IPS-NIHi11 (cell line): Measurements from ENCODE around the gene MOCS1.

Source experiments
- DNase-seq: peaks from one replicate; pipeline ENCODE4 v3.0.0; 2012; ENCODE audit warnings: mixed read lengths, low spot score

The MOCS1 gene

GRCh38 chr6:39948199-39948791 lies 14.0 kb upstream of the MOCS1 start:
- no peak for DNase-seq

- no peak for DNase-seq
Observed at GRCh38 chr6:39947611-39948068, 13.4 kb upstream of the MOCS1 start.

GRCh38 chr6:39945626-39946025 lies 11.4 kb upstream of the MOCS1 start:
- no peak for DNase-seq

GRCh38 chr6:39942903-39943580 lies 8.8 kb upstream of the MOCS1 start:
- DNase-seq = no peak

GRCh38 chr6:39941820-39942219 lies 7.6 kb upstream of the MOCS1 start:
- DNase-seq = no peak

GRCh38 chr6:39941138-39941537 lies 6.9 kb upstream of the MOCS1 start:
- DNase-seq = no peak

GRCh38 chr6:39938773-39939654 lies 4.8 kb upstream of the MOCS1 start:
- no peak for DNase-seq

GRCh38 chr6:39937686-39938333 lies 3.5 kb upstream of the MOCS1 start:
- DNase-seq = no peak

- DNase-seq = no peak
Observed at GRCh38 chr6:39936857-39937256, 2.6 kb upstream of the MOCS1 start.

- DNase-seq = no peak
Observed at GRCh38 chr6:39935241-39935640, 979 bp upstream of the MOCS1 start.

- DNase-seq = no peak
Observed at GRCh38 chr6:39933669-39934130, 562 bp downstream of the MOCS1 start.

GRCh38 chr6:39932386-39932910 lies 1.8 kb downstream of the MOCS1 start:
- no peak for DNase-seq

- DNase-seq = no peak
Observed at GRCh38 chr6:39931607-39932006, 2.7 kb downstream of the MOCS1 start.

GRCh38 chr6:39930540-39930939 lies 3.7 kb downstream of the MOCS1 start:
- DNase-seq = no peak

GRCh38 chr6:39929733-39930461 lies 4.4 kb downstream of the MOCS1 start:
- no peak for DNase-seq

- no peak for DNase-seq
Observed at GRCh38 chr6:39929039-39929732, 5.1 kb downstream of the MOCS1 start.

- DNase-seq = no peak
Observed at GRCh38 chr6:39927159-39927558, 7.1 kb downstream of the MOCS1 start.

- no peak for DNase-seq
Observed at GRCh38 chr6:39926668-39927067, 7.6 kb downstream of the MOCS1 start.

- no peak for DNase-seq
Observed at GRCh38 chr6:39925931-39926290, 8.4 kb downstream of the MOCS1 start.

GRCh38 chr6:39925191-39925930 lies 8.9 kb downstream of the MOCS1 start:
- DNase-seq = no peak
